Putamen (tissue), 1 donor: ENCODE data around the gene PHF21B.
"Not testable (repeated sequence)": the region's sequence is repeated elsewhere in the genome, so short reads cannot be mapped to it uniquely, and the experiment has no call there.

ENCODE experiments used
- DNase-seq: peaks from one replicate; pipeline ENCODE4 v3.0.0-alpha.2; 2016; ENCODE audit warnings: low spot score

Gene PHF21B

DNA sequence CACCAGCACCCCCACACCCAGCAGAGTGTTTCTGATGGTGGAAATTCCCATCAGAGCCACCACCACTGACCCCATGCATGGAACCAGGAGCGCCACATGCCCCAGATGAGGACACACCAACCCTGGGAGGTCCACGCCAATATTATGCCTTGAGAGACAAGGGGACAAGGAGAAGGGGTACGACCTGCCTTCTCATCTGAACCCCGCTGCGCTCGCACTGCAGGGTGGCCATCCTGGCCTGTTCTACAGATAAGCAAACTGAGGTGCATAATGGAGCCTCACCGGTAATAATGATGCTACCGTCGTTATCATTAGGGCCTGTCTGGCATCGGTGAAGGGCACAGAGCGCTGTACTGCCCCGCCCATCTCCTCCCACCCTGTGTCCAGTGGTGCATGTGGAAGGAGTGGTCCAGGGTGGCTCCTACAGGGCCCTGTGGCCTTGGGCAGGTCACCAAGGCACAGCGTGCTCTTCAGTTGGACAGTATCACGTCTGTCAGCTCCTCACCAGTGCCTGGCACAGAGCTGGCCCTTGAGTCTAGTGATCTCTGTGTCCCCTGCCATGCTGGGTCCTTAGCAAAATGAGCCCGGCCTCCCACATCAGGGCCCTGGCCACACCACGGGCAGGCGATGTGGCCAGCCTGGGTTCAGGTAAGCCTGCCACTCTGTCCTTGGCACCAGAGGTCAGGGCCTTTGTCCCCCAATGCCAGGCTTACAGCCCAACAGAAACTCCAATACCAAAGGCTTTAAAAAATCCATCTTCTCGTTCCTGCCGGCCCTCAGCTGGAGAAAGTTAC lies 92.2 kb downstream of the PHF21B start:
- DNase-seq = no peak

GRCh38 chr22:44916281-44917231 lies 93.2 kb downstream of the PHF21B start:
- DNase-seq = no peak

- DNase-seq = no peak
These were observed 94.4 kb downstream of the PHF21B start for GRCh38 chr22:44915441-44915840.

DNA sequence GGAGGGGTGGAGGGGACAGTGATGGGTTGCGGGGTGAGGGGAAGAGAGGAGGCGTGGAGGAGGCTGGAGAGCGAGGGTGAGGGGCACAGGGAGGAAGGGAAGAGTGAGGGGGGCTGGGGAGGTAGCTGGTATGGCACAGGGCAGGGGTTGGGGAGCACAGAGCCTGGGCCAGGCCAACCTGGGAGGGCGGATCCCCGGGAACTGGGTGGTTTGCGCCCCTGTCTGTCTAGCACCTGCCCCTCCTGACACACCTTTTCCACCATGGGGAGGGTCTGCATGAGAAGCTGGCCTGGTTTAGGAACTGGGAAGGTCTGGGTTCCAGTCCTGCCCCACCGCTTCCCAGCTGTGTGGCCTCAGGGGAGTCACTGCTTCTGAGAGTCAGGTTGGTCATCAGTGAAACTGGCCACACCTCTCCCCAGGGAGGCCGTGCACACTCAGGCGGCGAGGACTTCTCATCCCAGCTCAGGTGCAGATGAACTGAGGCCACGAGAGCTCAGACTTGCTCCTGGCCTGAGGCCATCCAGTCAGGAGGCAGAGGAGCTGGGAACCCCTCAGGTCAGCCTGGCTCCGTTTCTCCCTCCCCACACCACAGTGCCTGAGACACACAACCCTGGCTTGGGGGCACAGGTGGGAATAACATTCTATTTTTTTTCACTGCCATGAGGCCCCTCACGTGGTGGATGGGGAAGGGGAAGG lies 95.6 kb downstream of the PHF21B start:
- no peak for DNase-seq

DNA sequence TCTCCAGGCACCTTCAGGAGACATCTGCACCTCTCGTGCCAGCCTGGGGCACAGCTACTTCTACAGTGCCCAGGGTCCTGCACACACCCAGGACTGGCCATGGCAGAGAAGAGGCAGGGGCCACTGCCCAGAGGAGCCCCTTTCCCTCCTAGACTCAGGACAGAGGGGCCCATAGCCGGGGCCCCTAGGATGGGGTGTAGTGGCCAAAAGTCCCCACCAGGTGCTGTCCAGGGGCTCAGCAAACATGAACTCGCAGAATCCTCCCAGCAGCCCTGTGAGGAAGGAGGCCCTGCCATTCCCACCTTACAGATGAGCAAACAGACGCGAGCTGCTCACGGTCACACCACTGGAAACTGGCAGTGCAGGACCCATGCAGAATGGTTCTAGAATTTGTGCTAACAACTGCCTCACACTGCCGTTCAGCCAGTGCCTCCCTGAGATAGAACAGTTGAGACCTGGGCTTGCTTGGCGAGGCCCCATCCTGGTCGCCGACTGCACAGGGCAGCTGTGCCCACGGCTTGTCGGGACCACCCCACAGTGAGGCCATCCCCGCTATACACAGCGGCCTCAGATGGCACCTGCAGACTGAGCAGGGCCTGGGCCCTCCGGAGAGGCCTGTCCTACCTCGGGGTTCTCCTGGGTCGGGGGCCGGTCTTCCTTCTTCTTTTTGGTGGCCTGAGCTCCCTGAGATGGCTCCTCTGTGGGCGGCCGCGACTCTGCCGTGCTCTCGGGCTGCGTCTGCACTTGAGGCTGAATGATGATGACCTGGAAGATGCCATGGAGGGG lies 96.4 kb downstream of the PHF21B start:
- no peak for DNase-seq

DNA sequence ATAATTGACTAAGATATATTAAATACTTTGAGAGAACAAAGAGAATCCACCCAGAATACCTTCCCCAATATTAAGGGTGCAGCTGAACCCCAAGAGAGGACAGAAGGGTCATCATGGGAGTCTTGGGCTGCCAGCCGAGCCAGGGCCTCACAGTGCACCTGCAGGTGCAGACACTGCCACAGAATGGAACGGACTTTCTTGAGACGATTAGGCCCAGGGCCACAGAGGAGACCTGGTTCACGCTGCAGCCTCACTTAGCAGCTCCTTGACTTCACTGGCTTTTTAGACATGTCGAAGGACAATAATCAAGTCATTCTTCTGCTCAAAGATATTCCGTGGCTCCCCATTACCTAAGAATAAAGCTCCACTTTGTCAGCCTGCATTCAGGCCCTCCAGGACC lies 100.6 kb downstream of the PHF21B start:
- no peak for DNase-seq

DNA sequence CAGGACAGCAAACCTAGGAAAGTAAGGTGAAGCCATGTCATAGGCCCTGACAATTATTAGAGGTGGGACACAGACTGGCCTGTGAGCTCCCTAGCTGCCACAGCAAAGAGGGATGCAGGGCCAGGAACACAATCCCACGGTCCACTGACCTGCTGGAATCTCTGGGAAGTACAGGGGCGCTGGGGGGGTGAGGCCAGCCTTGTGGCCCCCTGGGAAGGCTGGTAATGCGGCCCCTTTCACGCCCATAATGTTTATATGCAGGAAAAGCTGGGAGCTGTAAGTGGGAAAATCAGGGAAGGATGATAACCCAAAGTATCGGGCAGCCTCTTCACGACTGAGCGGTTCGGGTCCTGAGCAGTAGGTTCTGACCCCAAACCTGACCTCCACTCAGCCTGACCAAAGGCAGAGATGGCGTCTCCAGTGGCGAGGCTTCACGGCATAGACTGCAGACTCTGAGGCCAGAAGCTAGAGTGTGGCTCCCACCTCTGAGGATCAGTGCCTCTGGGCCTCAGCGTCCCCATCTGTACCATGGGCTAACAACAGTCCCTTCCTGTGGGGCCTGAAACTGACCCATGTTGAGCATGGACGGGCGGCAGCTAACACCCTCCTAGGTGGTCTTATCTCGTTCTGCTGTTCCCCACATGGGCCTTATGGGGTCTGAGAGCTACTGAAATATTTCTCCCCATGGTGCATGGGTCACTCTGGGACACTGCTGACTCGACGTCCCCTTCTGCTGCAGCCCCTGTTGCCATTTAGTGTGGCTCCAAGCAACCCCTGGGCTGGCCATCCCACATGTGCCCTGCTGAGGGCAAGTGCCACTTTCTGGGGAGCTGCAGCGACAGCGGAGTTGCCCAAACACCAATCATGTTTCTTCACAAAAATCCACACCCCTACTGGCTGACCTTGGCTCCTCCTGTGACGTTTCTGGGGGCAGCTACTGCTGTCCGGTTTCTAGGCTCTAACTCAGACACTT lies 101.8 kb downstream of the PHF21B start:
- no peak for DNase-seq

GRCh38 chr22:44906999-44907644 lies 102.7 kb downstream of the PHF21B start:
- no peak for DNase-seq

- DNase-seq = no peak
These were observed 103.4 kb downstream of the PHF21B start for GRCh38 chr22:44906248-44906936.

DNA sequence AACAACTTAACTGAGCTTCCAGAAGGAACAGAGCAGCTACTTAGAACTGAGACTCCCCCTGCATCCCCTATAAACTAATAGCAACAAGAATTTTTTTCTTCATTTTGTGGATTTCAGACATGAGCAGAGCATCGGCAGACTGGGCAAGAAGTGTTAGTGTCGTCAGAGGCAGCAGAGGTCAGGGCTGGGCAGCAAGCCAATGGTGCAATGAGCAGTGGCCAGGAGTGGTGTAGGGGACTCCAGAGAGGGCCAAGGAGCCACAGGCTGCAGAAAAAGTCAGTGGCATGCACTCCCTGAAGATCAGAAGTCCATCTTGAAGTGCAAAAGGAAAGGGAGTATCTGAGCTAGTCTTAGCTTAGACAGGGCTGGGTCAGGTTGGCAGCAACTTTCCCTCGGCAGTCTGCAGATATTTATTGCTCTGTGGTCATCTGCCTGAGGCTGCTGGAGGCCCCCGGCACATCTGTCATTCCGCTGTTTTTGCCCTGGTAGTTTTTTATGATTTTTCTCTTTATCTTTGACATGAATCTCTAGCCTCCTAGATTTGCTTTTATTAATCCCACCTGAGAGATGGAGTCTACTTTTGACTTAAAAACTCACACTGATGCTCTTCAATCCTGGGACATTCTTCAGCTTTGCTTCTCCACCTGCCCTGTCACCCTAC lies 105.2 kb downstream of the PHF21B start:
- not testable (repeated sequence) for DNase-seq

GRCh38 chr22:44903164-44903563 lies 106.6 kb downstream of the PHF21B start:
- not testable (repeated sequence) for DNase-seq

DNA sequence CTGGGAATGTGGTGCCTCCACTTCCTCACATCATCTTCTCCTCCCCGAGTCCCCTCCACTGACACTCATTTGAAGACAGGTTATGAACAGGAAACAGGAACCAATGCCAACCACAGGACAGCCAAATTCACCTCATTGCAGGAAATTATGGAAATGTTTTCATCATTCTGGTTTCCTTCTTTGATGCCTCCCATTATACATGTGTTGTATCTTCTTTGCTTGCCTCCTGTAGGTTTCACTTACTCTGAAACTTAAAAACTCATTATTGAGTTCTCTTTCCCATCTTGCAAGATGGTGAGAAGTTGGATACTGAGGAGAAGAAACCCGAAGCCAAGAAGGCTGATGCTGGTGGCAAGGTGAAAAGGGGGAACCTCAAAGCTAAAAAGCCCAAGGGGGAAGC lies 108.5 kb downstream of the PHF21B start:
- no peak for DNase-seq

GRCh38 chr22:44898236-44898635 lies 111.6 kb downstream of the PHF21B start:
- DNase-seq = no peak

DNA sequence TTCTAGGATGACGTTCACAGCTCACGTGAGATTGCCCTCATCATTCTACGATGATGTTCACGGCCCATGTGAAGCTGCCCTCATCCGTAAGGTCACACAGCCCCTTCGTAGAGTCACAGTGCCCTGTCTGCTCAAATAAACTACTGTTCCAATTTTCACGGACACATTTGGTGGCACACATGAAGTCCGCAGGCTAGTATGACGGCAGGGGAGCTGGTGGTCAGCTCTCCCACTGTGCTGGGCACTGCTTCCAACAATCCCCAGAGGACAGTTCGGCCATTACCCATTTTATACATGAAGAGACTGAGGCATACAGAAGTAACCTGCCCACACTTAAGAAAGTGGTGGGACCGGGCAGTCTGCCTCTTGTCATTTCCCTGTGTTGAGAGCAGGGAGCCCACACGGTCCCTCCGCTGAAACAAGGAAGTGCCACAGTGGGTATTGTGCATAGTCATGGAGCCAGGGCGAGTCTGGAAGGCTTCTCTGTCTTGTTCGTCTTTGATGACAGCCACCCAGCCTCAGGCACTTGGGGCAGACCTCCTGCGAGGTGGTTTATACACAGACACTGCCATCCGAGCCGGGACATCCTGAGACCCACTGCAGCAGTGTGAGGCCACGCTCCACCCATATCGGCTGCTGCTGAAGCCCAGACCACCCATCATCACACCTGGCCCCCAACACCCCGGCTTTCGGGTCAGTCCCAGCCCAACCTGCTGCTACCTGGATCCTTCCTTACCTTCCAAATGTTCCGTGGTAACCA lies 114.3 kb downstream of the PHF21B start:
- DNase-seq = no peak

GRCh38 chr22:44894782-44895181 lies 115.0 kb downstream of the PHF21B start:
- no peak for DNase-seq

DNA sequence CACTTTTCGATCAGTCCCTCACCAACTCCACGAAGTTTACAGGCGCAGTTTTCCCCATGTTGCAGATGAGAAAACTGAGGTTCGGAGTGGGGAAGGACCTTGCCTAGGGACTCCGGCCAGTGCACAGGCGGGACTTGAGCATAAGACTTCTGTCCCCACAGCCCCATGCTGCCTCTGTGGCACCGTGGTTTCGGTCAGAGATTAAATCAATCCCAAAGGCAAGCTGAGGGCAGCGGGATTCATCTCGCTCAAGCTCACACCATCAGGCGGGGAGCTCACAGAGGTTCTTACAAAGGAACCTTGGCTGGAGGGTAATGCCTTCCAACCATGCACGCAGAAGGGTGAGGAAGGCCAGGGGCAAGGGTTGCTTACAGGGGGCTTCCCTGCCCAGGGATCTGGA lies 115.5 kb downstream of the PHF21B start:
- no peak for DNase-seq

DNA sequence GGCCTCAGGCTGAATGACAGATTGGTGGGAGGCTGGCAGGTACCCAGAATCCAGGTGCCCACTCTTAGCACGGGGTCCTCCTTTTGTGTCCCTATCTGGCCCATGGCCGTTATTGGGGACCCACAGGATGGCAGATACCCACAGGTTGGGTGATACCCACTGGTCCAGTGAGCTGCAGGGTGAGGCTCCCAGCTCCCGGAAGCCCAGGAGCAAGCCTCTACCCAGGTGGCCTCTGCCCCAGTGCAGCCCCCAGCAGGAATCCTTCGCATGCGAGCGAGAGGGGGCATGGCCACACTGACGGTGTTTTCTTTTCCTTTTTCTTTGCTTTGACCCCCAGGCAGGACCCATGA lies 116.1 kb downstream of the PHF21B start:
- no peak for DNase-seq
